Ureter (tissue), 1 donor: ENCODE results near the gene SPR. TPM values are rescaled to one million over a fixed set of nuclear protein-coding genes. Genes with fewer than 3 reads are reported as not detected.

Experiments used
- DNase-seq: peaks from one replicate; pipeline ENCODE4 v3.0.0-alpha.2; 2020; ENCODE audit warnings: low spot score
- total RNA-seq: library from RNA; stranded (reverse); gene quantifications from one replicate; pipeline ENCODE4 v1.2.4, GENCODE V29; 2023
- donor health status: DM: yes; HTN: yes; CAD: no.

Gene SPR
- total RNA-seq, 1 donor from 2014 or later = 17.1 TPM

GRCh38 chr2:72931280-72931910 lies 44.2 kb downstream of the SPR start:
- DNase-seq = no peak

- DNase-seq = no peak
Measured at GRCh38 chr2:72932045-72932740, 45.0 kb downstream of the SPR start.

DNA sequence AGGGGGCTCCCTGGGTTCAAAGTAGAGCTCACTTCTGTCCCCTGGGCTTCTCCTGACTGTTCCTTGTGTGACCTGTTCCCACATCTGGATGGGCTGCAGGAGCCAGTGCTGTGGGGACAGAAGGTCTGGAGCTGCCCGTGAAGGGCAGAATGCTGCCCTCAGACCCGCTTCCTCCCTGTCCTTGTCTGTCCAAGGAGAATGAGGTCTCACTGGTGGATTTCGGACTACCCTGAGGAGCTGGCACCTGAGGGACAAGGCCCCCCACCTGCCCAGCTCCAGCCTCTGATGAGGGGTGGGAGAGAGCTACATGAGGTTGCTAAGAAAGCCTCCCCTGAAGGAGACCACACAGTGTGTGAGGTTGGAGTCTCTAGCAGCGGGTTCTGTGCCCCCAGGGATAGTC lies 45.6 kb downstream of the SPR start:
- DNase-seq = no peak

GRCh38 chr2:72933207-72933606 lies 46.0 kb downstream of the SPR start:
- no peak for DNase-seq

DNA sequence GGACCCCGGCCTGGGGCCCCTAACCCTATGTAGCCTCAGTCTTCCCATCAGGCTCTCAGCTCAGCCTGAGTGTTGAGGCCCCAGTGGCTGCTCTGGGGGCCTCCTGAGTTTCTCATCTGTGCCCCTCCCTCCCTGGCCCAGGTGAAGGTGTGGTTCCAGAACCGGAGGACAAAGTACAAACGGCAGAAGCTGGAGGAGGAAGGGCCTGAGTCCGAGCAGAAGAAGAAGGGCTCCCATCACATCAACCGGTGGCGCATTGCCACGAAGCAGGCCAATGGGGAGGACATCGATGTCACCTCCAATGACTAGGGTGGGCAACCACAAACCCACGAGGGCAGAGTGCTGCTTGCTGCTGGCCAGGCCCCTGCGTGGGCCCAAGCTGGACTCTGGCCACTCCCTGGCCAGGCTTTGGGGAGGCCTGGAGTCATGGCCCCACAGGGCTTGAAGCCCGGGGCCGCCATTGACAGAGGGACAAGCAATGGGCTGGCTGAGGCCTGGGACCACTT lies 46.5 kb downstream of the SPR start:
- DNase-seq = no peak

- DNase-seq = no peak
Measured at GRCh38 chr2:72934683-72935610, 47.7 kb downstream of the SPR start.

DNA sequence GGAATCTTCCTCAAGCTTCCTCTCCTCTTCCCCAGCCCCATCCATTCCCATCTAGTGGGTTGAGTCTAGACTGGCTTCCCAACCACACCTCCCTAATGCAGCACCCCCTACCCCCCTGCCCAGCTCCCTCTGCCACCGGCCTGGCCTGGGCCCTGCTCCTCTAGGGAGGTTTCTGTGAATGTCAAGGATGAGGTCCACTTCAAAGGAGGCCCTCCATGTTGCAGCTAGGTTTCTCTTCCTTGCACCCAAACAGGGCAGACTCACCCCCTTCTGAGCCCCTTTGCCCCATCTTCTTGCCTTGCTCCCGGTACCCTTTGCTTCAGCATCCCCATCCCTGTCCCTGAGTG lies 48.4 kb downstream of the SPR start:
- no peak for DNase-seq

DNA sequence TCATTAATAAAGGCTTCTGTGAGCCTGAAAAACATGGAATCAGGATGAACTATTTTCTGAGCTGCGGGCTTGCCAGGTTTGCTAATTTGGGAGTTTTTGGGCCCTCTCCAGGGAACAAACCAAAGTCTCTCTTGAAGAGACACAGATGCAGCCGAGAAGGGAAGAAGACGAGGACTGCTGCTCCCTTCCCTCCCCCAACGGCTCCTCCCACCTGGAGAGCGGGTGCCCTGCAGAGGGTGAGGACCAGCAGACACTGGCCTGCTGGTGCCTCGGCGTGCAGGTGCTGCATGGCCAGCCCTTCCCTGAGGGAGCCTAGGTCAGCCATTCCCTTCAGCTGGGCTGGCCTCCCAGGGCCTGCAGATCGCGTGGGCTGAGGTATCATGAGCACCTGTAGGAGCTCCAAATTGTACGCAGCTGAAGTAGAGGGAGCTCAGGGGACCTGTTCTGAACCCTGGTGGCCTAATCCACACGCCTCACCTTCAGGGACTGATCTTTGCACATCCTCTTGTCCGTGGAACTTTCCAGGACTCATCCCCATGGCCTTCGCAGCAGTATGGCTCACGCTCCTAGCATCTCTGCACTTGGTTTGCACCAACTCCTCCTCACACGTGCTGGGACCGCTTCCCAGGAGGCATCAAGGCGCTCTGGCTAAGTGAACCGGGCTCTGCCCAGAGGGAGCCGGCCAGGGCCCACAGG lies 49.6 kb downstream of the SPR start:
- DNase-seq = no peak

DNA sequence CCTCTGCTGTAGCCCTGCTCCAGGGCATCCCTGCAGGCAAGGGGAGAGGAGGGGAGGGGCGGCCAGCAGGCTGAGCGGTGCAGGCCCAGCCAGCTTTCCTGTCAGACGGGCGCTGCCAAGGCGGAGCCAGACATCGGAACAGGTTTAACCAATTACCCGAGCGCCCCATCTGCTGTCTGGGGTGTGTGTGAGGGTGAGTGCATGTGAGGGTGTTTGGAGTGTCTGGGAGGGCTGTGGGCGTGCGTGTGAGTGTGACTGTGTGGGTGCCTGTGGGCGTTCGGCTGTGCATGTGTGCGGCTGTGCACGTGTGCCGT lies 50.1 kb downstream of the SPR start:
- no peak for DNase-seq

- no peak for DNase-seq
Measured at GRCh38 chr2:72938455-72938854, 51.2 kb downstream of the SPR start.

GRCh38 chr2:72940361-72940760 lies 53.2 kb downstream of the SPR start:
- DNase-seq = no peak

DNA sequence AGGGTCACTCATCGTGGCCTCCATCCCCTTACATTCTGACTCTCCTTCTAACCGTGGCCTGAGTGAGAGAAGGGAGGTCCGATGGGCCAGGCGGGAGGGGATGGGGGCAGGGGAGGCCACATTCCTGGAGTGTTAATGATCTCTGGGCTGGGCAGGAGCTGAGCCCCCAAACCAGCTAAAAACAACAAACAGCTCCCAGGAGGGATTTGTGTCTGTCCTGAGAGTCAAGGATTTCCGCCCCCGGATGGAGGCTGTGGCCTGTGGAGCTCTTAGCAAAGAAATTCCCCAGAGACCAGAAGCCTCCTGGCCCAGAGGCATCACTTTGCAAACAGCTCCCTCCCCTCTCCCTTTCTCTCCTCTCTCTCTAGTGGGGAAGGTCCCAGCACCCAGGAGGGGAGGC lies 53.6 kb downstream of the SPR start:
- DNase-seq = no peak

Other genes starting within 250 kb of the SPR start
- 84.8 TPM for gene EXOC6B, start 61.4 kb upstream of the SPR start, total RNA-seq
- gene EMX1, start 30.1 kb downstream of the SPR start, total RNA-seq = not detected
- gene SFXN5, start 184.3 kb downstream of the SPR start, total RNA-seq = 28.6 TPM
- 26.1 TPM for gene RAB11FIP5, start 225.5 kb downstream of the SPR start, total RNA-seq